Gastroesophageal sphincter (tissue), 3 donors: Measurements from ENCODE around the gene SV2B.

Experiments used
- POLR2A ChIP-seq, 2 donors: fragments of 450-650 bp; IDR thresholded peaks; one replicate each; pipeline ENCODE4 v1.6.1; 2017; ENCODE audit warnings: antibody characterized with exemption in 2 of 2, mild to moderate bottlenecking in 2 of 2, moderate library complexity in 1 of 2
- POLR2AphosphoS5 ChIP-seq: sonication (generic); formaldehyde crosslinking; IDR thresholded peaks from one replicate; pipeline ENCODE4 v1.6.1; 2017; ENCODE audit warnings: antibody characterized with exemption
- TF ChIP-seq, protein P1 (sequence below), 4 experiments: fragments of 200-600 bp in 2 of 4; fragments of 450-650 bp in 2 of 4; sonication (generic) in 1 of 4; IDR thresholded peaks; one replicate each; pipeline ENCODE4 v1.5.1; 2017 to 2019; ENCODE audit warnings: antibody characterized with exemption in 4 of 4, mild to moderate bottlenecking in 2 of 4, moderate library complexity in 2 of 4

DNA sequence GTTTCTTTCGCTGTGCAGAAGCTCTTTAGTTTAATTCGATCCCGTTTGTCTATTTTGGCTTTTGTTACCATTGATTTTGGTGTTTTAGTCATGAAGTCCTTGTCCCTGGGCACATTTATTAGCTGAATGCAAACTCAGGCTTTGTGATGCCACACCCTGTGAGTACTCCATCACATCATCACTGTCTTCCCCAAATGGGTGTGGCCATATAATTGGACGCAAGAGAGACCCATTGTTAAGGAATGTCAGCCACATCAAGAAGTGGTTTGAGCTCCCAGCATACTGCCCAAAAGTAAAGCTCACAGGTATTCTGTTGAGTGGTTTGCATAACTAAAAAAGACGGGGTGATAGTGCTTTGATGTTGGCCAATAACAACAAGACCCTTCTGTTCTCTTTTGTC, 245.7 kb downstream of the SV2B start:
- no peak for TF ChIP-seq POLR2AphosphoS5
- TF ChIP-seq, protein P1, sequence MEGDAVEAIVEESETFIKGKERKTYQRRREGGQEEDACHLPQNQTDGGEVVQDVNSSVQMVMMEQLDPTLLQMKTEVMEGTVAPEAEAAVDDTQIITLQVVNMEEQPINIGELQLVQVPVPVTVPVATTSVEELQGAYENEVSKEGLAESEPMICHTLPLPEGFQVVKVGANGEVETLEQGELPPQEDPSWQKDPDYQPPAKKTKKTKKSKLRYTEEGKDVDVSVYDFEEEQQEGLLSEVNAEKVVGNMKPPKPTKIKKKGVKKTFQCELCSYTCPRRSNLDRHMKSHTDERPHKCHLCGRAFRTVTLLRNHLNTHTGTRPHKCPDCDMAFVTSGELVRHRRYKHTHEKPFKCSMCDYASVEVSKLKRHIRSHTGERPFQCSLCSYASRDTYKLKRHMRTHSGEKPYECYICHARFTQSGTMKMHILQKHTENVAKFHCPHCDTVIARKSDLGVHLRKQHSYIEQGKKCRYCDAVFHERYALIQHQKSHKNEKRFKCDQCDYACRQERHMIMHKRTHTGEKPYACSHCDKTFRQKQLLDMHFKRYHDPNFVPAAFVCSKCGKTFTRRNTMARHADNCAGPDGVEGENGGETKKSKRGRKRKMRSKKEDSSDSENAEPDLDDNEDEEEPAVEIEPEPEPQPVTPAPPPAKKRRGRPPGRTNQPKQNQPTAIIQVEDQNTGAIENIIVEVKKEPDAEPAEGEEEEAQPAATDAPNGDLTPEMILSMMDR (IDR thresholded peaks at IDR 0.05), result no peak
- no peak for TF ChIP-seq POLR2A (IDR thresholded peaks at IDR 0.05)
